ENCODE results near the gene LEMD2.

DNA sequence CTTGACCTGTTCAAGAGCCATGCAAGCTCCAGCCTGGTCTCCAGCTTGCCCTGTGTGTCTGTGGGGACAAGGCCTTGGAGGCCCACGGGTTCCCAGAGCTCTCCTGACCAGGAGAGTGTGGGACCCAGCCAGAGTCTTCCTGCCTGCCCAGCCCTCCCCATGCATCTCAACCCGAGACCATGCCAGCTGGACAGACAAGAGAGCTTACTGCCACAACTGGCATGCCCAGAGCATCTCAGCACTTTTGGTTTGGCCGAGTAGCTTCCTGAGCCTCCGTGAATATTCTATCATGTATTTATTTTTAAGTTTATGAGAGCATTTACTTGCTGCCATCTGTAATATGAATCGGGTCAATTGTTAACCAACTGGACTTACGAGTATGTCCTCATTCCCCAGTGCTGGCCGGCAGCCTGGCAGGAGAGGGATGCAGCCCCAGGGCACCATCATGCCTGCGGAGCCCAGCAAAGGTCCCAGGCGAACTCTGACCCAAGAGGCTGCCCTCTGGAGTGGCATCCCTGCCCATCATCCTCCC lies 57.1 kb downstream of the LEMD2 start:
- TF ChIP-seq POLR2A (IDR thresholded peaks at IDR 0.05; ENCODE audit: low read depth, low read length) (no peak), EZH2 (IDR thresholded peaks at IDR 0.05; ENCODE audit: borderline replicate concordance, low read depth, low read length, severe bottlenecking) (no peak), POLR2AphosphoS5 (IDR thresholded peaks at IDR 0.05; ENCODE audit: insufficient read depth, low read depth, low read length) (no peak), MYC (IDR thresholded peaks at IDR 0.05; ENCODE audit: low read depth, low read length) (no peak), FOS (IDR thresholded peaks at IDR 0.05; ENCODE audit: borderline replicate concordance, insufficient read depth, low read length) (no peak), JUN (IDR thresholded peaks at IDR 0.05; ENCODE audit: borderline replicate concordance, insufficient read depth, insufficient read length, low read depth) (no peak), GATA2 (IDR thresholded peaks at IDR 0.05; ENCODE audit: insufficient read depth, insufficient read length, low read depth, low read length) (no peak)
- TF ChIP-seq, protein P1, sequence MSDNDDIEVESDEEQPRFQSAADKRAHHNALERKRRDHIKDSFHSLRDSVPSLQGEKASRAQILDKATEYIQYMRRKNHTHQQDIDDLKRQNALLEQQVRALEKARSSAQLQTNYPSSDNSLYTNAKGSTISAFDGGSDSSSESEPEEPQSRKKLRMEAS (IDR thresholded peaks at IDR 0.05; ENCODE audit: insufficient read depth, insufficient read length): no peak
- TF ChIP-seq, protein P2, sequence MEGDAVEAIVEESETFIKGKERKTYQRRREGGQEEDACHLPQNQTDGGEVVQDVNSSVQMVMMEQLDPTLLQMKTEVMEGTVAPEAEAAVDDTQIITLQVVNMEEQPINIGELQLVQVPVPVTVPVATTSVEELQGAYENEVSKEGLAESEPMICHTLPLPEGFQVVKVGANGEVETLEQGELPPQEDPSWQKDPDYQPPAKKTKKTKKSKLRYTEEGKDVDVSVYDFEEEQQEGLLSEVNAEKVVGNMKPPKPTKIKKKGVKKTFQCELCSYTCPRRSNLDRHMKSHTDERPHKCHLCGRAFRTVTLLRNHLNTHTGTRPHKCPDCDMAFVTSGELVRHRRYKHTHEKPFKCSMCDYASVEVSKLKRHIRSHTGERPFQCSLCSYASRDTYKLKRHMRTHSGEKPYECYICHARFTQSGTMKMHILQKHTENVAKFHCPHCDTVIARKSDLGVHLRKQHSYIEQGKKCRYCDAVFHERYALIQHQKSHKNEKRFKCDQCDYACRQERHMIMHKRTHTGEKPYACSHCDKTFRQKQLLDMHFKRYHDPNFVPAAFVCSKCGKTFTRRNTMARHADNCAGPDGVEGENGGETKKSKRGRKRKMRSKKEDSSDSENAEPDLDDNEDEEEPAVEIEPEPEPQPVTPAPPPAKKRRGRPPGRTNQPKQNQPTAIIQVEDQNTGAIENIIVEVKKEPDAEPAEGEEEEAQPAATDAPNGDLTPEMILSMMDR (IDR thresholded peaks at IDR 0.05; ENCODE audit: extremely low read depth in 1 of 2, insufficient read depth in 1 of 2, low read depth in 1 of 2, low read length in 2 of 2): no peak
